ENCODE data around the gene ADCY5.

Gene ADCY5

DNA sequence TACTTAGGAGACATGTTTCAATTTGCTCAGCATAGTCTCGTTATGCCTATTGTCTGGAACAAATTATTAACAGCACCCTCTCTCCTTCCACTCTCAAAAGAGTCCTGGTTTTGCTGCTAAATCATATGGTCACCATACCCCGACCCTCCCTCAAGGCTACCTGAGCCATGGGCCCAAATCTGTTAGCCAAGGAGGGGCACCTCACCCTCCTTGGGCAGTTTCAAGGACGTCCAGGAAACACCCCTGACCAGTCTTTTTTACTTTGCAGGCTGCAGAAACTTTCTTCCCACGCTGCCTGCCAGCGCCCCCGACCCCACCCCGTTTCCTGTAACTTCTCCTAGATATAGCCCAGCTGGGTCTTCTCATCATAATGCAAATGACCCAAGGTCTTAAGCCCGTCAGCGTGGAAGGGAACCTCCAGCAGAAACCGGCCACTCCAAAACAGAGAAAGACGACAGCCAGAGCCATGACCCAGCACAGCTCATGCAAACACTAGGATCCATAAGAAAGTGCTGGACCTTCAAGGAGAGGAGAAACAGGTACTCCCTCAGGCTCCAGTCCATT is 62.3 kb downstream of the ADCY5 start:
- DNase-seq (ENCODE audit: low spot score) (no peak), FAIRE-seq (no peak)

DNA sequence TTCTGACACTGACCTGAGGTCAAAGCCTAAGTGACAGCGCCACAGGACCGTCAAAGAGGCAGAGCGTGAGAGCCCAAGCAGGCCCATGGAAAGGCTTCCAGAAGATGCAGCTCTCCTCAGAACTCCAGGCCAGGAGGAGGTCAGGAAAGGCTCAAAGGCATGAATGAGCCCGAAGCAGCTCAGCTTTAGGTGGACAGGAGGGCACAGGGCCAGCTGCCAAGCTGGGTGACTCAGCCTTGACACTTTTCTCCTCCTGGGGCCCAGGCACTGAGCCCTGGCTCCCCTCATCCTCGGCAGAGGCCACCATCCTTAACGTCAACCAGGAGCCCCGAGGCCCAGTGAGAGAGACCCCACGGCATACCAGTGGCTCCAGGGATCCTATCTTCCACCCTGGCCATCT is 62.9 kb downstream of the ADCY5 start:
- FAIRE-seq (peak; percentile 60), DNase-seq (ENCODE audit: low spot score) (peak; percentile 47)

DNA sequence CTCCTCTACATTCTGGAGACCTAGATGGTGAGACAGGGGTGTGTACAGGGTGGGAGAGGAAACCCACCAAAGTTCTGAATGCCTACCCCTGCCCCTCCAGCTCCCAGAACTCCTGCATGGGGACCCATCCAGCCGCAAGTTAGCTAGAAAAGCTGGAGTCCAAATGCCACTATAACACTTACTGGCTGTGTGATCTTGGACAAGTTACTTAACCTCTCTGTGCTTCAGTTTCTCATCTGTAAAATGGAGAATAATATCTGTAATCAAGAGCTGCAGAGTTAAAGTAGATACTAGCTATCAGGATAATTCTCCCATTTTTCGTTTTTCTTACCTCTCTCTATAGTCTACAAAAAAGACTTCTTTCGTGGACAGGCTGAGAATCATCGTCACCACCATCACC is 63.4 kb downstream of the ADCY5 start:
- DNase-seq (ENCODE audit: low spot score) (no peak), FAIRE-seq (no peak)

DNA sequence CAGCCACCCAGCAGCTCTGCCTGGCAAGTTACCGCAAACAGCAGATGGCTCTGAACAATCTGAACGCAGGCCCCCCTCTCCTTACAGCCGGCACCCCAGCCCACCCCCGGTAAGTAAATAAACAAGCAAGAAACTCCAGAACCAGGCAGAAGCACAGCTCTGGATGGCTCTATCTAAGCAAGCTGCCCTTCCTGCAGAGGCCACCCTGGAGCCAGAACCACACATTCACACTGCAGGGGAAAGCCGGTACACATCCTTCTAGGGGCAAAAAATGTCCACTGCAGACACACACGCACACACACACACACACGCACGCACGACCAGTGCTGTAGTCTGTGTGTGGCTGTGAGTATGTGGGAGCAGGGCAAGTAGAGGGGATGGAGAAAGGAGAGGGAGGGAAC is 63.9 kb downstream of the ADCY5 start:
- no peak for FAIRE-seq

DNA sequence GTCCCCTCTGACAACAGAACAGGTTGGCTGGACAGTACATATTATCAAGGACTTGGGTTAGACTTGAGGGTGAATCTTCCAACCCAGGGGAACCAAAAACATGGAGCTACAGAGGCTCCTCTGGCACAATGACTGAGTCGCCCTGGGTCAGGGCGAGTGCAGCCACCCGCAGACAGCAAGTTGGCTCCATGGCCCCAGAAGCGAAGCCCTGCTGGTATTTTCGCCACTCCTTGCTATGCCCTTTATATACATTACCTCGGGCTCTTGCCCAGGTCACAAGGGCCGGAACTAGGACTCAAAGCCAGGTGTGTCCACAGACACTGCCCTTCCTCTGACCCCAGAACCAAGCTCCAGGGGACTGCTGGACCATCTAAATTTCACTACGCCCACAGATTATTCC is 64.6 kb downstream of the ADCY5 start:
- DNase-seq (ENCODE audit: low spot score), result no peak
- FAIRE-seq, result no peak

More for the DNA sequence above, 63.9 kb downstream of the ADCY5 start:
- no peak for DNase-seq (ENCODE audit: low spot score)

DNA sequence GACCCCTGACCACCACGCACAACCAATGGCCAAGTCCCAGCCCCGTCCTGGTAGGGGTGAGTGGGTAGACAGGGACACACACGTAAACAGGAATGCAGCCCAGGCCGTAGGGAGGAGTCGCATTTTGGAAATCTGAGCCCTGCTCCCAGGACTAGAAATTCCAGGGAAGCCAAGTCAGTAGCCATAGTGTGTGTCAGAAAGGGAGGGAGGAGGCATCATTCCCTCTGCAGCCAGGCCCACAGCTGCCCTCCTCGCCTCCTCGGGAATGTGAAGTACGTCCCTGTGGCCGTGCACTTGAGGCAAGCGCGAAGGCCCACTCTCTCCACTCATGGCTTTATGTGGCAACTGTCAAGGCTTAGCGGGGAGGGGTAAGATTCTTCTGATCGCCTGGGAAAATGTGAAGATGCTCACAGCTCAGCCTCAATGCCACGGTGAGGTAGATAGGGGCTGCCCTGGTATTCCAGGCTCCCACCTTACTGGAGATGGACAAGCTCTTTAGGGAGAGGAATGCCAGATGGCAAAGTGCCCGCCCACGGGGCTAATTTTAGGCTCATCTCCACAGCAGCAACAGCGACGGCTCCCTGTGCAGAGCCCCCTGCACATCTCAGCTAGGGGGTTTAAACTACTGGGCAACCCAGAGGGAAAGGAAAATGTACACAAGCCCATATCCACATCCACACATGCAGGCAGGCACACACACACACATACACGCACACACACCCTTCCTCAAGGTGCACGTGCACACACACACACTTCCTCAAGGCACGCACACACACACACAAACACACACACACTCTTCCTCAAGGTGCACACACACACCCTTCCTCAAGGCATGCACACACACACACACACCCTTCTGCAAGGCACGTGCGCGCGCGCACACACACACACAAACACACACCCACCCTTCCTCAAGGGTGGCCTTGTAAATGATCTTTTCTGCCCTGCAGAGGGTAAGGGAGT is 65.5 kb downstream of the ADCY5 start:
- FAIRE-seq (no peak), DNase-seq (ENCODE audit: low spot score) (no peak)

DNA sequence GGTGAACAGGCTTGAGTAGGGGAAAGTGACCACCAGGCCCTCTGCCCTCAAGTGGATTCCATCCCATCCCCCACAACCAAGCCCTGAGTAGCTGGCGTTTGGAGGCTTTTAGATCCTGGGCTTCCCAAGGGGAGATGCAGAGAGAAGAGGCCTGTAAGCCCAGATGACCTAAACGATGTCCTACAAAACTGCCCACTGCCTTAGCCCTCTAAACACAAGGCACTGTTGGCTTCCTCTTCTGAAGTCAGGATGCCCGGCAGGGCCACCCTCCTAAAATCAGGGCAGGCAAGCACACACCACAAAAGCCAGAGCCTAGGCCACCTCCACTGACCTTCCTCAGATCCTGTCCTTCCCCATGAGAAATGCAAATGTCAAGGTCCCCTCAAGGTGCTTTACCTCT is 68.6 kb downstream of the ADCY5 start:
- DNase-seq (ENCODE audit: low spot score), result no peak
- FAIRE-seq, result no peak

DNA sequence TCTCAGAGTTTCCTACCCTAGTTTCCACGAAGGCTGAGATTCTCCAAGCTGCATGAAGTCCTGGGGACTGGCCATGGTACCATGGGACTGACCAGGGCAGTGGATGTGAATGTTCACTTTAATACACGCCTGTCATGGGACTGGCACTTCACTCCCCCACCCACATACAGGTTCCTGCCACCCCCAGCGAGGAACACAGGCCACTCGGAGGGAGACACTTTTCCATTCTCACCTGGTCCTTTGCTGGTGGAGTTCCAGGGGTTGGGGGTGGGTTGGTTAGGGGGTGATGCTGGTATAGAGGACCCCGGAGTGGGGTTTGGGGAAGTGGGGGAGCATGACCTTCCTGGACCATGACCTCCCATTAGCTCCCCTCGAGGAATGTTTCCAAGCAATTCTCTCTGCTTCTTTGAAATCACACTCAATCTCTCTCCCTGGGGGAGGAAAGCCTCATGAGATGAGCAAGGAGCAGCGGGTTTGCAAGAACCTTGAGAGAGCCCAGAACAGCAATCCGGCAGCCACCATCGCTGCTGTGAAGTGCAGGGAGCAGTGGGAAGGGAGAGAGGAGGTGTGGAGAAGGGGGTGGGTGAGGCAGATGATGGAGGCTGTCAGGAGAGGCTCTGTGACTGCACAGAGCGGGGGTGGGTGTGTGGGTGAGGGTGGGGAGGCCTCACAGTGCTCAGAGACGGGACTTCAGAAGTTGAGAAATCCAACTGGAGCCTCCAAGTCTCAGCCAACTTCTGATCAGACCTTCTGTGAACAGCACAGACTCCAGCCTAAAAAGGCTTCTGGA is 69.7 kb downstream of the ADCY5 start:
- no peak for FAIRE-seq
- no peak for DNase-seq (ENCODE audit: low spot score)

DNA sequence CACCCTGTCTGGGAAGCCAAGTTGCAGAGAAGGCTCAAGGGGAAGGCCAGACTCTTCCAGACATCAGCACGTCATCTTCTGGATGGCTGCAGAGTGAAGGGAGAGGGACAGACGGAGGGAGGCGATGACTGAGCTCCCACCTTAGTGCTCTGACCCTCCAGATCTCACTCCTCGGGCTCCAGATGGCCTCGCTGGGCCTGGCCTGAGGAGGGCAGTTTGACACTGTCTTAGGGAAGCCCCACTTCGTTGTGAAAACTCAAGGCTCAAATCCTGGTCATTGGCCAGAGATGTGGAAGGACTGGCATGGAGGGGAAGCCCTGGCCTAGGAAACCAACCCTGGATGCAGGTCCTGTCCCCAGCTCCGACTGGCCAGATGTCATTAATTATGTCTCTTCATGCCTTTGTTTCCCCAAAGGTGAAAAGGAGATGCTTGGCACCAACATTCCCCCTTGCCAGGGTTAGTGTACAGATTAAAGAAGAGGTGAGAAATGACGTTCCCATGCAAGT is 70.4 kb downstream of the ADCY5 start:
- FAIRE-seq, result no peak
- DNase-seq (ENCODE audit: low spot score), result no peak

DNA sequence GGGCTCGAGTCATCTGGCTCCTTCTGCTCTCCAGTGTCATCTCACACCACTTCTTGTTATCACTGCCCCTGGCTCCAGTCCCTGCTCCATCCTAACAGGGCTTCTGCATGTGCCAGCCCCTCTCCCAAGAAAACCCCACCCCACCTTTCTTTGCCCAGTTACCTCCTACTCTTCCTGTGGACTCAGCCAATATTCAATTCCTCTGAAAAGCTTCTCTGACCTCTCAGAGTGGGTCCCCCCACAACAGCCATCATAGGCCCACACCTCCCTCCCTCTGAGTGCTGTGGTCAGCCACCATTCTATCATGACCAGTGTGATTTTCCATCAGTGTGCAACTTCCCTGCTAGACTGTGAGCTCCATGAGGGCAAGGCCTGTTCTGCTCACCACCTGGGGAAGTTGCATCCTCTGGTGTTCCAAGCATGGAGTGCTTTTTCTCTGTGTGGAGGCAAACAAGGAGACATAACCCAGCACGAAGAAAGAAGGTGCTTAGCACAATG is 71.6 kb downstream of the ADCY5 start:
- DNase-seq (ENCODE audit: low spot score), result no peak
- no peak for FAIRE-seq

DNA sequence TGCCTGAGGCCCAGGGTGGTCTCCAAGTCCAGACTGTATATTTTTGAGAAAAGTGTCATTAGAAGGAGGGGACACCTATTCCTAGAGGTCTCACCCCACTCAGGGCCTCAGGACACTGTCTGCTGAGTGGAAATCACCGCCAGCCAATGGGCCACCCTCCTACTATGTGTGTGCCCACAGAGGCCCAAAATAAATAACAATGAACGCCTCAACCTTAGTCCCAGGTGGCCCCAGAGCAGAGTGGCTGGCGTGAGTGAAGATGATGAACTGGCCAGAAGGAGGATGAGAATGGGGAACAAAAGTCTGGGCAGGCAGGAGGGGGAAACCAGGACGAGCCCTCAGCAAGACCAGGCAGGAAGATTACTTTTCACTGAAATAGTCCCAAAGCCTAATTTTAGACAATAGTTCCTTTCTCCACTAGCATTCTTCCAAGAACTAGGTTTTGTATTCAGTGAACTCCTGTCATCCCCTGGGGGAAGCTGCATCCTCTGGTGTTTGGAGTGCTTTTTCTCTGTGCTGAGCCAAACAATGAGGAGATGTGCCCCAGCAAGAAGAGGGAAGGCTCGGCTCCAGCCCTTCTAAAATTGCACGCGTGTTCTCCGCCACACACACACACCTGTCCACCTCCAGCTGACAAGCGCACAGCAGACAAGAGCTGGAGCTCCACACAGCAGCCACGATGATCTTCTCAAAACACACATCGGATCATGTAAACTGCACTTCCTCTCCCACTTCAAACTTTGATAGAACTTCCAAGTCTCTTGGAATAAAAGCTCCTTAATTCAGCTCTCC is 72.2 kb downstream of the ADCY5 start:
- DNase-seq (ENCODE audit: low spot score), result no peak
- no peak for FAIRE-seq

DNA sequence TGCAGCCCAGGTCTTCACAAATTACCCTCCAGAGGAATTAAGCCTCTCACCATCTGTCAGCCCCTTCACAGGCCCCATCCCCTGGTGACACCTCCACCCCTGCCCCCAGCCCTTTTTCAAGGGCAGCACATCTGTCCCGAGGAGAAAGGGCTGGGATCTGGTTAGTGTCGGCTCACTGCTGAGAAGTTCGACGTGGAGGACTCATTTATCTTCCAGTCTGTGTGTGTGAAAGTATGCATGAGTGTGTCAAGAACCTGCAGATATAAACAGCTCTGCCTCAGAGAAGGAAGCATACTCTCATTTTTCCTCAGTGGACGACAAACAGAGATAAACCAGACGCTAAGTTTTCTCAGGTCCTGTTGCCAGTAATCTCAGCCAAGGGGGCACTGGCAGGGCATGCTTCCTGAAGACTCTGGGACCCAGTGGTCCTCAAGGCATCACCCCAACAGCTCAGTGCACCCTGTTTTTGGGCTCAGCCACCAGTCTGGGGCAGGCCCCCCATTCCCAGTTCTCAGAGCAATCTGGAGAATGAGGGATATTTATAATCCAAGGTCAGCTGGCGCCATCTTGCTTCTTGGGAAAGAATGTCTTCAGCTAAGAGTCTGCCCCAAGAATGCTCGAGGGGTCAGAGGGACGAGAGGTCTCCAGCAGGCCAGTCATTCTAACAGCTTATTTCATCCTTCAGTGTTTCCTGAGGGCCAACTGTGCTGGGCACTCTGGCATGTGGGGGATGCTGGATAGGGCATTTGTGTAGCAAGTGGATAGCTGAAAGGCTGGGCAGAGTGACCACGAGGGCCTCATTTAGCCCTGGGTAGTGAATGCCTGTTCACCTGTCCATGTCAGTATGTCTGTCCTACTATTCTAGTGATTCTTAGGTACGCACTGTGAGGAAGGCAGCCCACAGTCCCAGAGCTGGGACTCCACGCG is 73.6 kb downstream of the ADCY5 start:
- DNase-seq (ENCODE audit: low spot score) (no peak), FAIRE-seq (no peak)

DNA sequence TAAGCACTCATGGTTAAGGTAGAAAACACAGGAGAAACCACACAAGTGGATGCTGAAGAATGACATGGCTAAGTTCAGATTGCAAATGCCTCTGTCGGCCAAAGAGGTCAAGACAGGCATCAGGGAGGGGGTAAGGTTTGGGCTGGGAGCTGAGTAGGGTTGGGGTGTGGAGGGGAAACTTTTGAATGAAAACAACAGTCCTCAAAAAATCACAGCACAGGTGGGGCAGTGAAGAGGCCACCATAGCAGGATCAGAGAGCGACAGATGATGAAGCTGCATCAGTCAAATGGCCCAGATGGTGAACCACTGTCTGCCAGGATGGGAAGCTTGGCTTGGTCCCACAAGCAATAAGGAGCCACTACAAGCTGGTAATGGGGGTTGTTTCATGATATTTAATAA is 74.9 kb downstream of the ADCY5 start:
- no peak for FAIRE-seq
- DNase-seq (ENCODE audit: low spot score), result no peak

DNA sequence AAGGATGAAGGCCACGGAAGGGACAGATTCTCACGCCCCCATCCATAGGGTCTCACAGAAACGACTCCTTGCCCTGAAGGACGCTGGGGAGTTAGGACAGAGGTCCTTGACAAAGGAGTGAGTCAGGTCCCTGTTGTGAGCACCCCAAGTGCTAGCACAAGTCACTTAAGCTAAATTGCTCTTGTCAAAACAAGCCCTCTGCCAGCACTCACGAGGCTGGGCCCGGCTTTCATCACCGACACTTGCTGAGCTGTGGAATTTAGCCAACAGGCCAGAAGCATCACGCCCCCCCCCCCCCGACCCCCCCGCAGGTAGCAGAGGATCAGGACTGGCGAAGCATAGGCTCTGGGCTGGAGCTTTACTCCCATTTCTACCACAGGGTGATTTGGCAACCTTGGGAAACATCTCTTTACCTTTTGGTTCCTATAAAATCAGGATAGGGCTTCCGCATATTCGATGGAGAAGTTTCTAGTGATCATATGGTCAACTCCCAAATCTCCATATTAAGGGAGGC is 75.4 kb downstream of the ADCY5 start:
- FAIRE-seq (no peak), DNase-seq (ENCODE audit: low spot score) (no peak)

DNA sequence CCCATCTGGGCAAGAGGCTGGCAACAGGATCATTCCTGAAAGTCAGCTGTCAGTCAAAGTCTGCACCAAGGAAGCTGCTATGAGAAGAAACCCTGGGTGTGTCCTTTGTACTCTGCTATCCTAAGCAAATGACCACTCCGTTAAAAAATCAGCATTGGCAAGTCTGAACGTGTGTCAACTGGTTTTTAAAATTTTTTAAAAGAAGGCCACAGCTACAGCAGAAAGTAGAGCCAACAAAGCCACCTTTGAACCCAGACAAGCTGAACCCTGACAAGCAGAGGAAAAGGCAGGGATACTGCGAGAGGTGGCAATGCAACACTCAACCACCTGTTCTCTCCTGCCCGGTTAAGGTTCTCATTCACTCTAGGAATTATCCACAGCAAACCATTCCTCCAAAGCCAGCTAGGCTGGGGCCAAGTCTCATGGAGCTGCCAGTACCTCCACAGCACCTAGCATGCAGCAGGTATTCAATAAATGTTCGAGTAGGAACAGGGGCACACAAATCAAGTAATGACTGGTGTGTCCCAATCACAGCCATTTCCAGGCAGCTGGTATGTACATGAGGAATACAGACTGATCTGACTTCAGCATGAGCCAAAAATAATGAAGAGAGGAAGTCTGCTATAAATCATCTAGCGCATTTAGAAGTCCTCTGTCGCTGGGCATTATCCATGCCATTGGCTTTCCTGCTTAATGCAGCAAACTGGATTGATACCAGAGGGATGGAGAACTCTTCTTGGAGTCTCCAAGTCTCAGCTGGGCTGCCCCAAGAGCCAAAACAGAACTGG is 76.0 kb downstream of the ADCY5 start:
- no peak for FAIRE-seq
- no peak for DNase-seq (ENCODE audit: low spot score)

DNA sequence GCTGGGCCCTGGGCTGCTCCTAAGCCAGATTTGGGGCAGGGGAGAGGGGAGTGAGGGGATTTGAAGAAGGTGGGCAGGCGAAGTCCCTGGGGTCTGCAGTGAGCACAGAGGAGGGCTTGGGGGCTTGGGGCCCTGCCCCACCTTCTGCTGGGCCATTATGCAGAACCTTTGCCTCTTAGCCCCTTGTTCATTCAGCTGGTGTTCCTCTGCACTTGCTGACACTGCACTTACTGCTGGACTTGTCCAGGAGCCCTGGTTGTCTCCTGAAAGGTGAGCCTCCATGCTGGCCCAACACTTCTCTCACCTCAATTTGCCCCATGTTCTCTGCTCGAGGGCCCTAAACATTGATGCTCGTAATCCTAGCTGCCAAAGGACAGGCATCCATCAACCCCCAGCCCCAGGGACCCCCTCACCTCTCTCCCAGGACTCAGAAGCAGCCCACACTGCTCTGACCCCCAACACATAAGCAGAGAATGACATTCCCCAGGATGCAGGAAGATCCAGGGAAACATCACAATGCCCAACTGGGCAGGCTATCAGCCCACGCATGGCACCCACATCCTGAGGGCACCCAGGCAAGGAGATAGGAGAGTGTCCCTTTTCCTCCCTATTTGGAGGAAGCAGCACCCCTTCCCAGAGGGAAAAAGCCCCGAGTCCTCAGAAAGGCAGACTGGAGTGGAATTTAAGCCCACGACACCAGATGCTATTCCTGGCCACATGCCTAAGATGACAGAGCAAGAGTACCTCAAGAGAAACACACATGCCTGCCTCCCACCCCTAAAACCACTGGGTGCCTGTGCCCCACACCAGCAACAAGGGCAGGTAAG is 76.8 kb downstream of the ADCY5 start:
- no peak for FAIRE-seq
- DNase-seq (ENCODE audit: low spot score), result no peak

DNA sequence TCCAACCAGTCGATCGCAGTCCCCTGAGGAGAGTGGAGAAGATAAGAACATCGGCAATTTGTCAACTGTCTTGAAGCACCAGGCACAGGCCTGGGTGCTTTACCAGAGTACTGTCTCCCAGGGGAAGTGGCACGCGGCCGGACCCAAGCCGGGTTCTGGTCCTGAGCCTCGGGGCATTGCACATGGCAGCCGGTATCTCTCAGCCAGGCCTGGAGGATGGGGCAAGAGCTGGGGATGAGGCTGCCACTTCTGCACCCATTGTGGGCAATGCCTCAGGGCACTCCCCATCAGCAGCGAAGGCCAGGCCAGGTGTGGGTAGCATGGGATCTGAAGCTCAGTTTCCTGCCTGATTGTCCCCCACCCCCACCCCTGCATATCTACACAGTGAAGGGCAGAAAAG is 77.5 kb downstream of the ADCY5 start:
- no peak for DNase-seq (ENCODE audit: low spot score)
- no peak for FAIRE-seq

DNA sequence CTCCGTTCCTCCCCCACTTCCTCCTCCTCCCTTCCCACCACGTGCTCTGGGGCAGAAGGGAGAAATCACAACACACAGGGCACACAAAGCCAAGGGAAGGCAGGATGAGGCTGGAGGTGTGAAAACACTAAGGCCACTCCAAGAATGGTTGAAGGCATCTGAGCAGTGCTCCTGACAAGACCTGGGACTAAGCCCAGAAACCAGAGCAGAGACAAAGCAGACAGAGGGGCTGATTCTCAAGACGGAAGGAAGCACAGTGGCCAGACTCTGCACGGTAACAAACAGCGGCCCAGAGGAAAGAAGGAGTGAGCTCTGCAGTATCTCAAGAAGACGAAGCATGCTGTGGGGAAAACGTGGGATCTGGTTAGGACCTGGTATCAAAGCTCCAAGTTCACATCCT is 78.1 kb downstream of the ADCY5 start:
- FAIRE-seq (no peak), DNase-seq (ENCODE audit: low spot score) (no peak)
